Thyroid gland (tissue), 4 donors: ENCODE measurements around the gene AXL.

Experiments used
- CTCF ChIP-seq, 6 experiments: fragments of 200-600 bp in 3 of 6; fragments of 450-650 bp in 3 of 6; sonication (generic) in 3 of 6; IDR thresholded peaks; one replicate each; pipeline ENCODE4 v1.5.1; 2016 to 2019; ENCODE audit warnings: antibody characterized with exemption in 6 of 6, mild to moderate bottlenecking in 2 of 6, inconsistent platforms in 1 of 6, moderate library complexity in 1 of 6
- POLR2A ChIP-seq, 2 donors: fragments of 450-650 bp; IDR thresholded peaks; one replicate each; pipeline ENCODE4 v1.6.1; 2017; ENCODE audit warnings: antibody characterized with exemption in 2 of 2, mild to moderate bottlenecking in 2 of 2, moderate library complexity in 1 of 2

DNA sequence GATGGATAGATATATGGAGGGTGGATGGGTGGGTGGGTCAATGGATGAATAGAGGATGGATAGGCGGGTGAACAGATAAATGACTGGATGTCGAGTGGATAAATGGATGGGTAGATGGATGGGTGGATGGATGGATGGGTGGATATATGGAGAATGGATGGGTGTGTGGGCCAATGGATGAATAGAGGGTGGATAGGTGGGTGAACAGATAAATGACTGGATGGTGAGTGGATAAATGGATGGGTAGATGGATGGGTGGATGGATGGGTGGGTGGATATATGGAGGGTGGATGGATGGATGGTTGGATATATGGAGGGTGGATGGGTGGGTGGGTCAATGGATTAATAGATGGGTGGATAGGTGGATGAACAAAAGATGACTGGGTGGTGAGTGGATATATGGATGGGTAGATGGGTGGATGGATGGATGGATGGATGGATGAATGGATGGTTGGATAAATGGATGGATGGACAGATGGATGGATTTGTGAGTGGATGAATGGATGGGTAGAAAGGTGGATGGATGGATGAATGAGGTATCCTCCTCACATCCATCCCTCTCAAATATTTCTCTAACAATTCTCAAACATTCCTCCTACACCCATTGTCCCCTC is 21.0 kb downstream of the AXL start:
- no peak for TF ChIP-seq POLR2A (IDR thresholded peaks at IDR 0.05)
- no peak for TF ChIP-seq CTCF (IDR thresholded peaks at IDR 0.05)
